IMR-90 (cell line): Measurements from ENCODE around the gene NINJ2. TPM values are rescaled to one million over a fixed set of nuclear protein-coding genes. Genes with fewer than 3 reads are reported as not detected.

ENCODE experiments used
- ATAC-seq: fragments of 200-7000 bp; cut with Tn5 transposase; 2 replicates; pipeline ENCODE4 v1.9.1; 2020; ENCODE audit warnings: low read depth, mild to moderate bottlenecking, moderate library complexity
- BruUV-seq: library from RNA; stranded (reverse); fragments of 400-500 nt; replicated peaks from 2 replicates; lab custom pipeline; 2021; lab: Mats Ljungman, UMichigan
- CTCF ChIA-PET: fragments of 300-600 bp; formaldehyde crosslinking; extraction: SDS; loops from one replicate; lab custom pipeline; 2021; ENCODE audit warnings: antibody characterized with exemption; lab: Yijun Ruan, JAX
- POLR2A ChIA-PET: fragments of 300-600 bp; sonication (Branson Sonifier 250); formaldehyde crosslinking; loops from one replicate; lab custom pipeline; 2022; ENCODE audit warnings: antibody characterized with exemption; ENCODE audit not compliant: unreplicated experiment; lab: Charles Lee
- DNase-seq: peaks from one replicate; pipeline ENCODE4 v3.0.0; 2013
- H2AFZ ChIP-seq: replicated peaks from 2 replicates; pipeline ENCODE3; 2013; ENCODE audit warnings: low read length, mild to moderate bottlenecking; ENCODE audit not compliant: poor library complexity
- H2AK5ac ChIP-seq: 2 replicates; pipeline ENCODE4 v1.6.1; 2013; ENCODE audit warnings: low read depth, low read length, inconsistent platforms
- H2AK9ac ChIP-seq: replicated peaks from 2 replicates; pipeline ENCODE3; 2013; ENCODE audit warnings: mild to moderate bottlenecking, low read depth, low read length, moderate library complexity; ENCODE audit not compliant: poor library complexity
- H2BK120ac ChIP-seq: 2 replicates; pipeline ENCODE4 v1.6.1; 2013; ENCODE audit warnings: low read depth, low read length, inconsistent platforms
- H2BK15ac ChIP-seq: 3 replicates; pipeline ENCODE4 v1.6.1; 2013; ENCODE audit warnings: low read depth, low read length, inconsistent platforms
- H2BK20ac ChIP-seq: 2 replicates; pipeline ENCODE4 v1.6.1; 2013; ENCODE audit warnings: low read depth, mild to moderate bottlenecking, inconsistent platforms, low read length, moderate library complexity
- H2BK5ac ChIP-seq: 2 replicates; pipeline ENCODE4 v1.6.1; 2013; ENCODE audit warnings: mild to moderate bottlenecking, low read depth, low read length, inconsistent platforms; ENCODE audit not compliant: poor library complexity, severe bottlenecking
- H3K14ac ChIP-seq: replicated peaks from 2 replicates; pipeline ENCODE4 v1.6.1; 2013; ENCODE audit warnings: low read depth, low read length, inconsistent platforms
- H3K18ac ChIP-seq: 2 replicates; pipeline ENCODE4 v1.6.1; 2013; ENCODE audit warnings: low read depth, low read length, control low read depth
- H3K23ac ChIP-seq: 2 replicates; pipeline ENCODE4 v1.6.1; 2013; ENCODE audit warnings: low read depth, low read length, inconsistent platforms
- H3K27ac ChIP-seq: 2 replicates; pipeline ENCODE4 v1.5.1; 2013; ENCODE audit warnings: mild to moderate bottlenecking, control low read depth, low read length; ENCODE audit not compliant: insufficient read depth
- H3K27me3 ChIP-seq: 2 replicates; pipeline ENCODE4 v1.6.1; 2013; ENCODE audit warnings: low read length; ENCODE audit not compliant: control insufficient read depth, insufficient read depth
- H3K36me3 ChIP-seq: 2 replicates; pipeline ENCODE4 v1.6.1; 2013; ENCODE audit warnings: low read length, mixed read lengths; ENCODE audit not compliant: control insufficient read depth, insufficient read depth
- H3K4ac ChIP-seq: 2 replicates; pipeline ENCODE4 v1.6.1; 2013; ENCODE audit warnings: low read depth, low read length, inconsistent platforms
- H3K4me1 ChIP-seq: 2 replicates; pipeline ENCODE4 v1.6.1; 2013; ENCODE audit warnings: low read length, mixed read lengths; ENCODE audit not compliant: control insufficient read depth, insufficient read depth
- H3K4me2 ChIP-seq: 2 replicates; pipeline ENCODE4 v1.6.1; 2013; ENCODE audit warnings: low read depth, mild to moderate bottlenecking, control low read depth, low read length, moderate library complexity
- H3K4me3 ChIP-seq: 2 replicates; pipeline ENCODE4 v1.5.1; 2013; ENCODE audit warnings: low read depth, mild to moderate bottlenecking, control low read depth, low read length, moderate library complexity; ENCODE audit not compliant: insufficient read depth
- H3K56ac ChIP-seq: 2 replicates; pipeline ENCODE4 v1.6.1; 2013; ENCODE audit warnings: low read length, inconsistent platforms; ENCODE audit not compliant: insufficient read depth; ENCODE audit errors: extremely low read depth
- H3K79me1 ChIP-seq, 2 experiments: 2 replicates each; pipeline ENCODE4 v1.6.1; 2013; ENCODE audit warnings: low read length in 2 of 2, inconsistent platforms in 1 of 2, low read depth in 1 of 2
- H3K9ac ChIP-seq: 2 replicates; pipeline ENCODE4 v1.6.1; 2013; ENCODE audit warnings: low read depth, low read length, control low read depth
- H3K9me1 ChIP-seq: 2 replicates; pipeline ENCODE4 v1.6.1; 2013; ENCODE audit warnings: low read length, inconsistent platforms; ENCODE audit not compliant: insufficient read depth
- H3K9me3 ChIP-seq: 2 replicates; pipeline ENCODE4 v1.6.1; 2013; ENCODE audit warnings: low read length; ENCODE audit not compliant: control insufficient read depth, insufficient read depth
- H4K20me1 ChIP-seq: 2 replicates; pipeline ENCODE4 v1.6.1; 2013; ENCODE audit warnings: low read length, inconsistent platforms; ENCODE audit not compliant: insufficient read depth
- H4K5ac ChIP-seq: 2 replicates; pipeline ENCODE4 v1.6.1; 2013; ENCODE audit warnings: mild to moderate bottlenecking, low read depth, low read length, control low read depth
- H4K8ac ChIP-seq, 2 experiments: 2 replicates each; pipeline ENCODE4 v1.6.1; 2013; ENCODE audit warnings: low read depth in 2 of 2, low read length in 2 of 2, control low read depth in 1 of 2, inconsistent platforms in 1 of 2
- H4K91ac ChIP-seq: 2 replicates; pipeline ENCODE4 v1.6.1; 2013; ENCODE audit warnings: low read depth, low read length, inconsistent platforms; ENCODE audit not compliant: insufficient read depth
- BHLHE40 ChIP-seq: fragments of 150-350 bp; IDR thresholded peaks from 2 replicates; pipeline ENCODE4 v1.6.1; 2016; ENCODE audit warnings: mild to moderate bottlenecking, low read depth, low read length
- CEBPB ChIP-seq: IDR thresholded peaks from 2 replicates; pipeline ENCODE4 v1.6.1; 2012; ENCODE audit warnings: low read depth, low read length, improper control_type of control experiment
- CHD1 ChIP-seq: IDR thresholded peaks from 2 replicates; pipeline ENCODE4 v1.6.1; 2012; ENCODE audit warnings: low read depth, low read length, improper control_type of control experiment
- CTCF ChIP-seq: conservative IDR thresholded peaks from 2 replicates; pipeline ENCODE4 v1.5.1; 2012; ENCODE audit warnings: mild to moderate bottlenecking, low read depth, low read length, improper control_type of control experiment
- FOS ChIP-seq: fragments of 150-350 bp; IDR thresholded peaks from 2 replicates; pipeline ENCODE4 v1.6.1; 2016; ENCODE audit warnings: low read depth, low read length
- MAFK ChIP-seq: IDR thresholded peaks from 2 replicates; pipeline ENCODE4 v1.6.1; 2012; ENCODE audit warnings: low read depth, low read length, improper control_type of control experiment
- MAZ ChIP-seq: IDR thresholded peaks from 2 replicates; pipeline ENCODE4 v1.6.1; 2012; ENCODE audit warnings: low read depth, mild to moderate bottlenecking, low read length, improper control_type of control experiment, moderate library complexity, borderline replicate concordance
- MXI1 ChIP-seq: IDR thresholded peaks from 2 replicates; pipeline ENCODE4 v1.6.1; 2012; ENCODE audit warnings: low read depth, mild to moderate bottlenecking, low read length, moderate library complexity, borderline replicate concordance
- NFE2L2 ChIP-seq: fragments of 150-350 bp; IDR thresholded peaks from 2 replicates; pipeline ENCODE4 v1.6.1; 2016; ENCODE audit warnings: low read depth, mild to moderate bottlenecking, low read length
- POLR2A ChIP-seq: IDR thresholded peaks from 2 replicates; pipeline ENCODE4 v1.6.1; 2012; ENCODE audit warnings: mild to moderate bottlenecking, low read depth, low read length
- RAD21 ChIP-seq: IDR thresholded peaks from 2 replicates; pipeline ENCODE4 v1.6.1; 2012; ENCODE audit warnings: low read length, improper control_type of control experiment
- RCOR1 ChIP-seq: IDR thresholded peaks from 2 replicates; pipeline ENCODE4 v1.6.1; 2012; ENCODE audit warnings: mild to moderate bottlenecking, low read length, improper control_type of control experiment; ENCODE audit not compliant: insufficient replicate concordance
- RFX5 ChIP-seq: IDR thresholded peaks from 2 replicates; pipeline ENCODE4 v1.8.0; 2012; ENCODE audit warnings: low read depth, mild to moderate bottlenecking, low read length, moderate library complexity
- SMC3 ChIP-seq: fragments of 150-350 bp; IDR thresholded peaks from 2 replicates; pipeline ENCODE4 v1.6.1; 2016; ENCODE audit warnings: low read depth, mild to moderate bottlenecking, antibody characterized with exemption, low read length, moderate library complexity
- WGBS, 2 experiments: methylation state at CpG; one replicate each; pipeline versions ENCODE4 v1.1.5 to v1.1.7; 2013; ENCODE audit warnings: missing lambda C conversion rate in 2 of 2; ENCODE audit not compliant: insufficient read length in 1 of 2; ENCODE audit errors: extremely low coverage in 2 of 2; 5-methylcytosine and 5-hydroxymethylcytosine counted together
- dilution Hi-C: fragments of 300-500 bp; cut with HindIII; formaldehyde crosslinking; loops from one replicate; pipeline ENCODE4 v1.14.3; 2018; ENCODE audit warnings: low sequenced_read_pairs; ENCODE audit not compliant: unreplicated experiment
- in situ Hi-C: fragments of 300-500 bp; cut with MboI; formaldehyde crosslinking; loops from 3 replicates; pipeline ENCODE4 v1.14.3; 2019; ENCODE audit warnings: low sequenced_read_pairs, inconsistent platforms, mixed read lengths
- intact Hi-C: fragments of 100-400 bp; cut with micrococcal nuclease; formaldehyde crosslinking; loops from 2 replicates; pipeline ENCODE4 v1.10.0; 2022
- polyA plus RNA-seq, 3 experiments: library from polyadenylated mRNA; depleted of rRNA; stranded (reverse); fragments of >200 nt; gene quantifications; 2 replicates each; pipeline ENCODE4 v1.2.3, GENCODE V29; 2012; ENCODE audit warnings: low replicate concordance in 1 of 3
- total RNA-seq: library from RNA; depleted of rRNA; stranded (reverse); fragments of >200 nt; gene quantifications from 2 replicates; pipeline ENCODE4 v1.2.3, GENCODE V29; 2012
- TF ChIP-seq, protein P1 (sequence below): fragments of 150-350 bp; IDR thresholded peaks from 2 replicates; pipeline ENCODE4 v1.6.1; 2017; ENCODE audit warnings: mild to moderate bottlenecking, antibody characterized with exemption, low read length, low read depth
- TF ChIP-seq, protein P2 (sequence below): fragments of 150-350 bp; IDR thresholded peaks from 2 replicates; pipeline ENCODE4 v1.6.1; 2016; ENCODE audit warnings: low read depth, mild to moderate bottlenecking, low read length, moderate library complexity, borderline replicate concordance

Gene NINJ2
- total and polyA plus RNA-seq, 2 of the 4 experiments (the other 2 are of a cell fraction), result not detected

- Histone ChIP-seq H3K23ac (no peak overlapping the region), H3K9me3 (no peaks in the 10 kb centered on the region), H3K27me3 (peaks cover 18% of the 10 kb centered on the region), H3K9ac (no peak overlapping the region), H2AK9ac (no peak overlapping the region), H4K20me1 (no peaks in the 10 kb centered on the region), H3K9me1 (no peaks in the 10 kb centered on the region), H3K27ac (no peak overlapping the region), H2AK5ac (no peak overlapping the region), H3K4ac (no peak overlapping the region), H3K4me1 (no peaks in the 10 kb centered on the region), H3K4me3 (no peak overlapping the region), H2BK20ac (no peak overlapping the region), H2BK15ac (no peak overlapping the region), H3K56ac (no peak overlapping the region), H3K36me3 (no peaks in the 10 kb centered on the region), H4K8ac (no peak overlapping the region), H2BK120ac (no peak overlapping the region), H2AFZ (no peak overlapping the region), H3K4me2 (no peak overlapping the region), H2BK5ac (no peak overlapping the region), H4K5ac (no peak overlapping the region), H4K91ac (no peak overlapping the region), H3K79me1 (no peaks in the 10 kb centered on the region), H3K18ac (no peak overlapping the region), H3K14ac (no peak overlapping the region)
- ChIA-PET CTCF (interaction anchor here (0.6 kb wide), 1 partner anchor 124 kb away, joined by 4 read pairs; no protein-coding TSS in a partner anchor), POLR2A (no interaction called here)
- ATAC-seq (no peak), DNase-seq (no peak)
- intact Hi-C loops (loop anchor here (10.0 kb wide), 1 partner anchor 55 kb away; no protein-coding TSS in a partner anchor), in situ Hi-C loops (no loop called here), dilution Hi-C loops (no loop called here)
- no TSS peak for BruUV-seq
- TF ChIP-seq RAD21 (no peak), MAFK (no peak), BHLHE40 (no peak), NFE2L2 (no peak), MXI1 (no peak), FOS (no peak), RFX5 (no peak), CEBPB (no peak), RCOR1 (no peak), MAZ (no peak), CHD1 (no peak), SMC3 (no peak), CTCF (no peak), POLR2A (no peak)
- TF ChIP-seq, protein P1, sequence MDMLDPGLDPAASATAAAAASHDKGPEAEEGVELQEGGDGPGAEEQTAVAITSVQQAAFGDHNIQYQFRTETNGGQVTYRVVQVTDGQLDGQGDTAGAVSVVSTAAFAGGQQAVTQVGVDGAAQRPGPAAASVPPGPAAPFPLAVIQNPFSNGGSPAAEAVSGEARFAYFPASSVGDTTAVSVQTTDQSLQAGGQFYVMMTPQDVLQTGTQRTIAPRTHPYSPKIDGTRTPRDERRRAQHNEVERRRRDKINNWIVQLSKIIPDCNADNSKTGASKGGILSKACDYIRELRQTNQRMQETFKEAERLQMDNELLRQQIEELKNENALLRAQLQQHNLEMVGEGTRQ, result no peak
- TF ChIP-seq, protein P2, sequence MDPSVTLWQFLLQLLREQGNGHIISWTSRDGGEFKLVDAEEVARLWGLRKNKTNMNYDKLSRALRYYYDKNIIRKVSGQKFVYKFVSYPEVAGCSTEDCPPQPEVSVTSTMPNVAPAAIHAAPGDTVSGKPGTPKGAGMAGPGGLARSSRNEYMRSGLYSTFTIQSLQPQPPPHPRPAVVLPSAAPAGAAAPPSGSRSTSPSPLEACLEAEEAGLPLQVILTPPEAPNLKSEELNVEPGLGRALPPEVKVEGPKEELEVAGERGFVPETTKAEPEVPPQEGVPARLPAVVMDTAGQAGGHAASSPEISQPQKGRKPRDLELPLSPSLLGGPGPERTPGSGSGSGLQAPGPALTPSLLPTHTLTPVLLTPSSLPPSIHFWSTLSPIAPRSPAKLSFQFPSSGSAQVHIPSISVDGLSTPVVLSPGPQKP, result no peak
- no CpG with 5 or more reads among the region's 8 CpGs for WGBS, 2 experiments
Observed at GRCh38 chr12:669576-669945, 6.3 kb upstream of the NINJ2 start.
